Adipose tissue (tissue), 3 donors: ENCODE results near the gene TTC17. TPM values are rescaled to one million over a fixed set of nuclear protein-coding genes. Genes with fewer than 3 reads are reported as not detected.
"Not testable (repeated sequence)": the region's sequence is repeated elsewhere in the genome, so short reads cannot be mapped to it uniquely, and the experiment has no call there.

Source experiments
- H3K27ac ChIP-seq: one replicate; pipeline ENCODE4 v1.5.1; 2013; ENCODE audit warnings: low read depth, low read length
- WGBS, 3 donors: extraction: QIAGEN DNeasy Blood & Tissue Kit; methylation state at CpG; one replicate each; pipeline ENCODE4 v1.1.7; 2013; 5-methylcytosine and 5-hydroxymethylcytosine counted together
- polyA plus RNA-seq, 3 donors: library from polyadenylated mRNA; stranded (reverse); fragments of 200-250 nt; gene quantifications; one replicate each; pipeline ENCODE4 v1.2.3, GENCODE V29; 2013
- donor health status: healthy with polysubstance abuse.
- donor health status: Bipolar disorder and iron deficiency.
- donor health status: healthy.

Gene TTC17
- 10 to 100 TPM; 24.0 to 36.9 (median 32.0) TPM for polyA plus RNA-seq

- H3K27ac ChIP-seq: no peak within 1 kb of the TSS
- 0% methylated on average over 44 to 58 of the region's 58 CpGs for WGBS, 3 donors
Observed at GRCh38 chr11:43358801-43359421, at the start of gene TTC17. Gene TTC17, plus strand, starts transcription at chr11:43358920. Its CDS starts 35 bp downstream, at chr11:43358955.

- H3K27ac ChIP-seq: no peak within 1 kb of the TSS
- 0 to 1% (median 0%) methylated on average over 57 to 60 of the region's 60 CpGs for WGBS, 3 donors
Observed at GRCh38 chr11:43311791-43312607, 46.7 kb upstream of the TTC17 start, which contains the start of gene API5. Gene API5, plus strand, starts transcription at chr11:43311996. Its CDS starts 132 bp downstream, at chr11:43312128.

- no peak overlapping the region for H3K27ac ChIP-seq
- WGBS, 3 donors: 72 to 92% (median 83%) methylated on average over 2 of the region's 2 CpGs
Observed at GRCh38 chr11:43315966-43316365, 42.8 kb upstream of the TTC17 start.

GRCh38 chr11:43316451-43316850 is 42.3 kb upstream of the TTC17 start:
- WGBS, 3 donors: 87 to 92% (median 88%) methylated on average over 6 of the region's 6 CpGs
- H3K27ac ChIP-seq: no peak overlapping the region

- H3K27ac ChIP-seq: no peak overlapping the region
- 43 to 75% (median 73%) methylated on average over 2 of the region's 2 CpGs for WGBS, 3 donors
Observed at GRCh38 chr11:43327987-43328386, 30.7 kb upstream of the TTC17 start.

GRCh38 chr11:43328482-43328881 is 30.2 kb upstream of the TTC17 start:
- H3K27ac ChIP-seq: no peak overlapping the region
- 96 to 98% (median 97%) methylated on average over 2 of the region's 2 CpGs for WGBS, 3 donors

GRCh38 chr11:43341159-43341558 is 17.6 kb upstream of the TTC17 start:
- H3K27ac ChIP-seq: no peak overlapping the region

- 29 to 47% (median 45%) methylated on average over 2 to 6 of the region's 17 CpGs for WGBS, 3 donors
- H3K27ac ChIP-seq: not testable (repeated sequence)
Observed at GRCh38 chr11:43351426-43351825, 7.3 kb upstream of the TTC17 start.

GRCh38 chr11:43354311-43354710 is 4.4 kb upstream of the TTC17 start:
- H3K27ac ChIP-seq: no peak overlapping the region
- 90 to 93% (median 92%) methylated on average over 4 of the region's 4 CpGs for WGBS, 3 donors

GRCh38 chr11:43356336-43356735 is 2.4 kb upstream of the TTC17 start:
- no peak overlapping the region for H3K27ac ChIP-seq

GRCh38 chr11:43358279-43358800 is 380 bp upstream of the TTC17 start:
- WGBS, 3 donors: 4 to 6% (median 5%) methylated on average over 16 of the region's 16 CpGs
- H3K27ac ChIP-seq: no peak overlapping the region

- WGBS, 3 donors: 0 to 1% (median 1%) methylated on average over 14 of the region's 14 CpGs
Observed at GRCh38 chr11:43359422-43359818, 700 bp downstream of the TTC17 start.

GRCh38 chr11:43360361-43361032 is 1.8 kb downstream of the TTC17 start:
- no peak overlapping the region for H3K27ac ChIP-seq
- 17 to 59% (median 27%) methylated on average over 1 of the region's 1 CpG for WGBS, 3 donors

More at GRCh38 chr11:43359422-43359818, 700 bp downstream of the TTC17 start:
- H3K27ac ChIP-seq: no peak overlapping the region

GRCh38 chr11:43366677-43367076 is 8.0 kb downstream of the TTC17 start:
- no peak overlapping the region for H3K27ac ChIP-seq
- 86 to 90% (median 87%) methylated on average over 5 of the region's 5 CpGs for WGBS, 3 donors

GRCh38 chr11:43367382-43368178 is 8.9 kb downstream of the TTC17 start:
- no peak overlapping the region for H3K27ac ChIP-seq
- 46 to 82% (median 82%) methylated on average over 7 of the region's 7 CpGs for WGBS, 3 donors

- no peak overlapping the region for H3K27ac ChIP-seq
- 96 to 100% (median 98%) methylated on average over 2 of the region's 2 CpGs for WGBS, 3 donors
Observed at GRCh38 chr11:43376065-43376464, 17.3 kb downstream of the TTC17 start.

GRCh38 chr11:43376594-43376993 is 17.9 kb downstream of the TTC17 start:
- 60 to 83% (median 82%) methylated on average over 2 of the region's 2 CpGs for WGBS, 3 donors
- no peak overlapping the region for H3K27ac ChIP-seq

- H3K27ac ChIP-seq: no peak overlapping the region
Observed at GRCh38 chr11:43377389-43377788, 18.7 kb downstream of the TTC17 start.
